Activated CD4-positive, alpha-beta T cell treated with anti-CD3 and anti-CD28 coated beads, Interleukin-2, Interleukin-4, amounts not matched to agents 100 ng/mL and 50 ng/mL, durations not matched to agents 16 hours and 8 hours (primary cell): ENCODE results near the gene A3GALT2.

Source experiments
- DNase-seq: peaks from one replicate; pipeline ENCODE4 v3.0.0-alpha.2; 2020; ENCODE audit warnings: low spot score

The A3GALT2 gene

DNA sequence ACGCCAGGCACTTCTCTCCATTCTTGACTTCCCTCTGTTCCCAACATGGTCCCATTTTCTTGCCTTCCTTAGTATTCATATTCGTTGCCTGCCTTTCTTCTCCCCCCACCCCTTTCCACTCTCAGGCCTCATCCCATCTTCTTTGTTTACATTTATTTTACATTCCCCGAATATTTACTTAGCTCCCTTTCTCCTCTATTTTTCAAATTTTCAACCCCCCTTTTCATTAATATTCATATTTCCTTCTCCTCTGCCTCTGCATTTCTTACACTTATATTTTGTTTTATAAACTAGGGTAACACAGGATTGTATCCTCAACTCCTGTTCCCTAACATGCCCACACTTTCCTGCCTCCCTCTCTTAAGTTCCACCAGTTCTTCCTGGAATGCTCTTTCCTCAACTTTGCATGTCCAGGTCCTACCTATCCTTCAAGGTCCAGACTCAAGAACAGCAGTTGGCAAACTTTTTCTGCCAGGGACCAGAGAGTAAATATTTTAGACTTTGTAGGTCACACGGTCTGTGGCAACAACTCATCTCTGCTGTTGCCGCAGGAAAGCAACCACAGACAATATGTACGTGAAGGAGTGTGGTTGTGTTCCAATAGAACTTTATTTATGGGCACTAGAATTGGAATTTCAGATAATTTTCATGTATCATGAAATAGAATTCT, 29.8 kb upstream of the A3GALT2 start:
- no peak for DNase-seq

DNA sequence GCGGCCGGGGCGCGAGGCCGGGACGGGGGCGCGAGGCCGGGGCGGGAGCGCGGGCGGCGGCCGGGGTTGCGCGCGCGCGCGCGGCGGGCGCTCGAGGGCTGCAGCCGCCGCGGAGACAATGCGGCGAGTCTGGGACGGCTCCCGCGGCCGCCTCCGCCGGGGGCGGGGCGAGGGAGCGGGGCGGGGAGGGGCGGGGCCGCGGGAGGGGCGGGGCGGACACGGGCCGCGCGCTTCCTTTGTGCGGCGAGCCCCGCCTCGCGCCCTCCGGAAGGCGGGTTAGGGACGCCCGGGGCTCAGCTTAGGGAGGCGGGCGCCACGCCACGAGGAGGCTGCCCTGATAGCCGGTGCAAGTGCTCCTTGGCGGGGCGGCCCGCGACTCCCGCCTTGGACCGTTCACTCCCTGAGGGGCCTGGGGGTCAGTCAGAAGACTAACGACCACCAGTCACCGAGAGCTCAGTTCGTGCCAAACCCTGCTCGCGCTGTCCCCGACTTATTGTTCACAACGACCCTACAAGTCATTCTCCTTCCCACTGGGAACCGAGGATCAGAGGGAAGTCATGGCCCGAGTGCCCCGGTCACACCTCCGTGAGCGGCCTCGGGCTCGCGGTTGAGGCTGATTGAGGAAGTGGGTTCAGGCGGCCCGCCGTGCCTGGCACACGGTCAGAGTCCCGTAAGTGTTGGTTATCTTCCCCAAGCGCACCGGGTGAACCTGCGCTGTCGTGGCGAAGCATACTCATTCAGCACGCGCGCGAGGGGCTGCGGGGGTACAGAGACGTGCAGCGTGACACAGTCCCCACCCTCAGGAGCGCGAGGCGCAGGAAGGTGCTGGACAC, 29.1 kb upstream of the A3GALT2 start:
- DNase-seq, result peak; percentile 77

DNA sequence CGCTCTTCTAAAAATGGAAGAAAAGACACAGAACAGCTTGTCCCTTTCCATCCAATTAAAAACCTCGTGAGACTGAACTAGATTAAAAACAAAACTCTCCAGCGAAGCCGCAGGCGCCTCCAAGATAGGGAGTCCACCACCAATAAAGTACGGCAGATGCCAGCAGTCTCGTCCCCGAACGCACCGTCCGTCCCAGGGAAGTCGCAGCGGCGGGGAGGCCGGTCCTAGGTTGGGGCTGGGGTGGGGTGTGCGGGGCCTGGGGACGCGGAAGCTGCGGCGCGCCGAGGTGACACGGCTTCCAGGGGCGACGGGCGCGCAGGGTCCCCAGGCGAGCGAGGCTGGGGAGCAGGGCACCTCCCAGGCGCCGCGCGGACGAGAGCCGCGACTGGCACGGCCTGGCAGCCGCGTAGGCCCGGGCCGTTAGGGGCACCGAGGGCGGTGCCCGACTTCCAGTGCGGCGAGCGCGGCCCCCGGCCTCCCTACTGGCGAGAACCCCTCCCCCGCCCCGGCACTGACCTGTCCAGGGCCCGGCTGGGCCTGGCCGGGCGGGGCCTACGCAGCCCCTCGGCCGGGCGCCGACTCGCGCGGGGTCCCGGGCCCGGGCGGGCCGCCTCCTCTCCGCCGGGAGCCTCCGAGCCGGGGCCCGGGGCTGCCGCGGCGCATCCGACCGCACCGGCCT, 28.3 kb upstream of the A3GALT2 start:
- DNase-seq, result peak; percentile 51

DNA sequence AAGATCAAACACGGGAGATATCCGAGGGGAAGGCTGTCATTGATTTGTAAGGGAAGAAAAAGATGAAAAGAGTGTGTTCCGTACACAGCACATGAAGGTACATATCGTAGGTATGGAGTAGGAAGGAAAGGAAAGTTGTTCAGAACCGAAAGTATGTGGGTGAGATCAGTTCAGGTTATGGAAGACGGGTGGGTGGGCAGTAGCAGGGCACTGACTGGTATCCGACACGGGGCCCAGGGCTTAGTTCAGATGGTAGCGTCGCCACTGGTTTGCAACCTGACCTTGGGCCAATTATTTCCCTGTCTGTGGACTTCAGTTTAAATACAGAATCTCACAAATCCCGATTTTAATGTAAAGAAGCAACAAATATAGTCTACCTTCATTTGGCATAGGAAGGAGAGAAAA, 27.8 kb upstream of the A3GALT2 start:
- peak; percentile 26 for DNase-seq

- DNase-seq, result no peak
Measured at GRCh38 chr1:33348194-33348593, 27.3 kb upstream of the A3GALT2 start.

- DNase-seq, result no peak
Measured at GRCh38 chr1:33347650-33347992, 26.7 kb upstream of the A3GALT2 start.

- peak; percentile 14 for DNase-seq
Measured at GRCh38 chr1:33346927-33347649, 26.2 kb upstream of the A3GALT2 start.

DNA sequence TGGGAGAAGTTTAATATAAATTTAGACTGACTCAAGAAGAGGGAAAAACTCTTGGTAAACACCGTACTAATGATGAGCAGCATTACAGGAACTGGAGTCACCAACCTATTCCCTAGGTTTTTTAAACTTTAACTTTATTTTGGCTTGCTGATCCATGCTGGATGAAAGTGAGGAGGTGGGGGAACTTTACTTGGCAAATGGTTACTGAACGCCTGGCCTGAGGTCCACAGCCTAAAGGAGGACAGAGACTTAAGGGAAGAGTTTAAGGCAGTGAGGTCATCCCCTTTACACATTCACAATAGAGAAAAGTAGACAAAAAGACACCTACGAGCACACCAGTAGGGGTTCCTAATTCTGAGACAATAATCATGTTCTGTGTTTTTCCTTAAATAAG, 25.6 kb upstream of the A3GALT2 start:
- no peak for DNase-seq

GRCh38 chr1:33344896-33345560, 24.1 kb upstream of the A3GALT2 start:
- no peak for DNase-seq

GRCh38 chr1:33343539-33343938, 22.6 kb upstream of the A3GALT2 start:
- no peak for DNase-seq

DNA sequence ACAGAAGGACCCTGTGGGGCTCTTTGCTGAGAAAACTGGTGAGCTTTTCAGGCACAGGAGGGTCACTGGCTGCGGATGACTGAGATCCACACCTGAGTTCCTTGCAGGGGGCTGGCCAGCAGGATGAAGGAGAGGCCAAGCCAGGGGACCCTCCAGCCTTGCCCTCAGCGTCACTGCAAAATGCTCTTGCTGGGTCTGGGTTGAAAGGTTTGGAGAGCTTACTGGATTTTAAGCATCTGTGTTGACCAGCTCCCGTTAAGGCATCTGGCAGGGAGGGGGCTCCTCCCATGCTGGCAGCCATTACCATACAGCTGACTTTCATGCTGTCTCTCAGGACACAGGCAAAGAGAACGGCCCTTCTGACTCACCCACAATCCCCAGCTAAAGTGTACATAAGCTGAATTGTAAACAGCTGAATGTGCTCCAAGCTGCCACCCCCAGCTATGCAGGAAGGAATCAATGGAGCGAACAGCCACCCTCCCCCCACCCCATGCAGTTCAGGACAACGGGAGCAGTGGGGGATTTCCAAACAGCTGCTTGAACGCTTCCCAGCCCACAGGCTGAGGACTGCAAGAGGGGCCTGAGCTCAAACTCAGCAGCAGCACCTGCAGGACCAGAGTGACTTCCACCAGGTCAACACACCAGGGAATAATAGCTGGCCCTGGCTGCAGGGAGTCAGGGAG, 21.3 kb upstream of the A3GALT2 start:
- DNase-seq, result no peak

GRCh38 chr1:33341190-33341589, 20.3 kb upstream of the A3GALT2 start:
- no peak for DNase-seq

DNA sequence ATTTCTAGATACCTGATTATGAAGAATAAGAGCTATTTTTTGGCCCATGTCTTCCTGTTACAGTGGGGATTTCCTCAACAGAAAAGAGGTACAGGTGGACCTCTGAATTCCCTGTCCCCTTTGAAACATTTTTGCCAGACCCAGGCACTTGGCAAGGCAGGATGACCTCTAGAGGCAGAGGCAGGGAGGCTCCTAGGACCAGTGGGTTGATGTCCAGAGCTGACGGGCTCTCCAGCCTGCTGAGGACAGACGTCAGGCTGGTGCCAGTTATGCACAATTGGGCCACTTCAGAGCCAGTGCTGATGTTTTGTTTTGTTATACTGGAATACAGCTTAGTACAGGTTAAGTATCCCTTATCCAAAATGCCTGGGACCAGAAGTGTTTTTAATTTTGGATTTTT, 18.5 kb upstream of the A3GALT2 start:
- no peak for DNase-seq

DNA sequence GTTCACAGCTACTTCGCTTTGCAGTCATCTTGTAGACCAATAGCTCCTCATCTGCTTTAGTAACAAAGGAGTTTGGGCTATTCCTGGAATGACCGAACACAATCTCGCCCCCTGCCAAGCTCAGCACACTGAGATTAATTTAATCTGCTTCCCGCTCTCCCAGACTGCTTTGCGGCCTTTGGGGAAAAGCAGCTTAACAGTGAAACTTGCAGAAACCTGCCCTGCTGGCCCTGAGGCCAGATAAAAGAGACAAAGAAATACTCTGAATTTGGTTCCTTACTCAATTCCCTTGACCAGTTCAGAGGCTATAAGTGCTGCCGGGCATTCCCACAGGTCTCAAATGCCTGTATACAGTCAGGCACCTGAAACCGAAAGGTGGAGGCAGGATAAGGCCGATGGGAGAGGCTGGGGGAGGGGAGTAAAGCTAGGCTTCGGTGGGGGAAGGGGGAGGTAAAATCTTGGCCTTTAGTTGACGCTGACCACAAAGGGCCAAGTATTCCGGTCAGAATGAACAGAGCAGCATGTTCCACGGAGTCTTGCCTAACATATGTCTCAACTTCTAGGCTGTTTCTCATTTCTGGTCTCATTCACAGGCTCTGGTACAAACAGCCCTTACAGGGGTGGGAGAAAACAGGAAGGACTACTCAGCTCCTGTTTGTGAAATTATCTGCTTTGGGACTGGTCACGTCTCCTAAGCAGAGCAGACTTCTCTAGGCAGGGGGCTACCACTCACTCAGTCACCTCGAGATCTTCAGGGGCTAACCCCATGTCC, 17.7 kb upstream of the A3GALT2 start:
- no peak for DNase-seq

DNA sequence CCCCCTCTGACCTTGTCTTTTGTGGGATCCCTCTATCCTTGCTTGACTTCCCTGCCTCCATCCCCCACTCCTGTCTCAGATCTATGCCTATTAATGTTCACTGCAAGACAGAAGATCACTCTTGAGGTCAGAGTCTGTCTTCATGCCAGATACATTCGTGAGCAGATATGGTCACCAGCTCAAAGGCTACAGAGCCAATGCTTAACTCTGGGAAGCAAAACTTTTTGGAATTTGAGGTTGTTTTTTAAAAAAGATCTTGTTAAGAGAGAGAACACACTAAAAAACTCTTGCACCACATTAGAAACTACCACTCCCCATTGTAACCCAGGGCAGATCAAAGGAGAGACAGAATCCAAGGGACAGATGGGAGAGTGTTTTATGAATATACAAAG, 17.1 kb upstream of the A3GALT2 start:
- DNase-seq, result no peak

DNA sequence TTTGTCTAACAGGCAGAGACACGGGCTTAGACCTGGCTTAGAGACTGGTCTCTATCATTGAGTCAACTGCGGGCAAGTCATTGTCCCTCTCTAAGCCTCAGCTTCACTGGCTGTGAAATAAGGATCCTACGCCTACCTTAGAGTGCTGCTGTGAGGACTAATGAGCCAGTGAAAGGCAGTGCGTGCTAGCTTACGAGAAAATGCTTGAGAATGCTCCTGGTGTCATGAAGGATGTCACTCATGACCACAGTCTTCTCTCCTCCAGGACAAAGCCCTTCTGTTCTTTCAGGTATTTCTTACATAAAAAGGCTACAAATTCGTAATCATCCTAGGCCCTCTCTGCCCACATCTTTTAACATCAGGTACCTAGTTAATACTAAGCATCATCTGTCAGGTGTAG, 16.5 kb upstream of the A3GALT2 start:
- DNase-seq, result no peak

DNA sequence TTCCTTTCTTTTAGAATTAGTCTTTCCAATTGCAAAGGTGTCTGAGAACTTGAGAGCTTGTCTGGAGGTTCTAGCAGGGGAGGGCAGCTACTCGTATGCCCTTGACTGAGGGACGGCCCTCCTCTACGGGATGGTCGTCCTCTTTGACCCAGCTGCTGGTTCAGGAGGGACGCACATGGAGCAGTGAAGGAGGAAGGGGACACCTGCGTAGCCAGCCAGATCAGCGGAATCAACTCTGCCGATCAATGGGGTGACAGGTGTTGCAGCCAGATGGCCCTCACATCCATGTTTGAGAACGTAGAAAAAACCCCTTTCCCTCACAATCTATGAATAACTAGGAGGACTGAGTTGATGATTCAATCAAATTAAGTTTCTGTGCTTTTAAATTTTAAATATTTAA, 15.7 kb upstream of the A3GALT2 start:
- DNase-seq, result no peak

GRCh38 chr1:33335020-33335419, 14.1 kb upstream of the A3GALT2 start:
- DNase-seq, result no peak

DNA sequence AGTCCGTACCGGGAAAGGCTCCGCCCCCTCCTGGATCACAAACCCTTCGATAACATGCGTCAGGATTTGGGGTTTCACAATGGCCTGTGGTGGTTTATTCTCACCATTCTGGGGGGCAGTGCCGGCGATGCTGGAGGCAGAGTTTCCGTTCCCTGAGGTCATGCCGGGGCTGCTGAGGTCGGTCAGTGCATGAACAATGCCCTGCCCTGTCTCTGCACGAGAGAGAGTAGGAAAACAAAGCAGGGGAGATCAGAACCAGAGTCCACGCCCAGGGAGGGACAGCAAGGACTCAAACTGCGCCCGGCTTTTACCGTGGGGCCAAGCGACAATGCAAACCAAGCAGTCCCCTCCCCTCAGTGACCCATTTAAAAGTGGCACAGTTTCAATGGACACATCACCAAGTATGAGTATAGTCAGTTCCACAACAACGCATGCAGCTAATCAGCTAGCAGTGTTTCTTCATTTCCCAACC, 13.2 kb upstream of the A3GALT2 start:
- no peak for DNase-seq

GRCh38 chr1:33332881-33333280, 12.0 kb upstream of the A3GALT2 start:
- no peak for DNase-seq
